ENCODE measurements around the gene PARN.

GRCh38 chr16:14579266-14579665 is 50.8 kb downstream of the PARN start:
- TF ChIP-seq POLR2AphosphoS5 (IDR thresholded peaks at IDR 0.05; ENCODE audit: low read depth, low read length) (no peak), POLR2A (IDR thresholded peaks at IDR 0.05; ENCODE audit: control extremely low read depth in 1 of 2, low read depth in 2 of 2, low read length in 2 of 2) (no peak), YY1 (IDR thresholded peaks at IDR 0.05; ENCODE audit: low read depth, low read length) (no peak), E2F6 (IDR thresholded peaks at IDR 0.05) (no peak), SUZ12 (IDR thresholded peaks at IDR 0.05; ENCODE audit: low read length) (no peak), CTCF (IDR thresholded peaks at IDR 0.05; ENCODE audit: control extremely low read depth in 1 of 3, insufficient read depth in 1 of 3, low read depth in 1 of 3, low read length in 3 of 3) (no peak), CBX5 (IDR thresholded peaks at IDR 0.05; ENCODE audit: low read depth, low read length) (no peak), RBBP5 (IDR thresholded peaks at IDR 0.05; ENCODE audit: borderline replicate concordance, low read depth, low read length) (no peak), TAF7 (optimal IDR thresholded peaks at IDR 0.05; ENCODE audit: borderline replicate concordance, low read depth, low read length) (no peak), RNF2 (IDR thresholded peaks at IDR 0.05; ENCODE audit: borderline replicate concordance, low read depth, low read length, missing control alignments, poor library complexity, severe bottlenecking) (no peak), ATF2 (IDR thresholded peaks at IDR 0.05; ENCODE audit: low read length) (no peak), MAFK (IDR thresholded peaks at IDR 0.05; ENCODE audit: low read depth, low read length) (no peak), SP4 (IDR thresholded peaks at IDR 0.05; ENCODE audit: low read length) (no peak)
